Caco-2 (cell line): ENCODE measurements around the gene SLC16A3. TPM values are rescaled to one million over a fixed set of nuclear protein-coding genes. Genes with fewer than 3 reads are reported as not detected.

ENCODE experiments used
- BruUV-seq: library from RNA; stranded (reverse); fragments of 400-500 nt; replicated peaks from 2 replicates; lab custom pipeline; 2021; lab: Mats Ljungman, UMichigan
- CTCF ChIA-PET: fragments of 300-600 bp; sonication (Branson Sonifier 250); formaldehyde crosslinking; loops from one replicate; lab custom pipeline; 2022; ENCODE audit warnings: antibody characterized with exemption; lab: Charles Lee
- POLR2A ChIA-PET: fragments of 300-600 bp; sonication (Branson Sonifier 250); formaldehyde crosslinking; loops from one replicate; lab custom pipeline; 2022; ENCODE audit warnings: antibody characterized with exemption; lab: Charles Lee
- DNase-seq, 2 experiments: peaks; one replicate each; pipeline versions ENCODE4 v3.0.0 to v3.0.0-alpha.2; 2020 to 2022
- H3K27me3 ChIP-seq: replicated peaks from 2 replicates; pipeline ENCODE4 v1.6.0; 2011; ENCODE audit warnings: low read length; ENCODE audit not compliant: control insufficient read depth, insufficient read depth
- H3K36me3 ChIP-seq: 2 replicates; pipeline ENCODE4 v1.5.1; 2011; ENCODE audit warnings: low read length; ENCODE audit not compliant: control insufficient read depth, insufficient read depth
- H3K4me1 ChIP-seq: fragments of 250-450 bp; sonication (Bioruptor Pico); 2 replicates; pipeline ENCODE4 v1.5.1; 2020; ENCODE audit warnings: mild to moderate bottlenecking
- H3K4me3 ChIP-seq: 2 replicates; pipeline ENCODE4 v1.5.1; 2011; ENCODE audit warnings: low read depth, mild to moderate bottlenecking, control low read depth, low read length
- H3K9me3 ChIP-seq: fragments of 250-450 bp; sonication (Bioruptor Pico); 2 replicates; pipeline ENCODE4 v1.5.1; 2020; ENCODE audit warnings: mild to moderate bottlenecking, moderate library complexity
- H3K27ac Mint-ChIP-seq: one replicate; pipeline ENCODE4 v1.8.0; 2022; ENCODE audit warnings: mixed read lengths; ENCODE audit not compliant: unreplicated experiment
- H3K27me3 Mint-ChIP-seq: one replicate; pipeline ENCODE4 v1.8.0; 2022; ENCODE audit warnings: mixed read lengths; ENCODE audit not compliant: insufficient read depth, unreplicated experiment
- H3K36me3 Mint-ChIP-seq: one replicate; pipeline ENCODE4 v1.8.0; 2022; ENCODE audit warnings: mild to moderate bottlenecking, mixed read lengths; ENCODE audit not compliant: insufficient read depth, unreplicated experiment
- H3K4me1 Mint-ChIP-seq: one replicate; pipeline ENCODE4 v1.8.0; 2022; ENCODE audit warnings: low read depth, mixed read lengths; ENCODE audit not compliant: unreplicated experiment
- H3K4me3 Mint-ChIP-seq: one replicate; pipeline ENCODE4 v1.8.0; 2022; ENCODE audit warnings: mild to moderate bottlenecking, moderate library complexity, mixed read lengths; ENCODE audit not compliant: unreplicated experiment
- H3K9me3 Mint-ChIP-seq: one replicate; pipeline ENCODE4 v1.8.0; 2022; ENCODE audit warnings: mixed read lengths; ENCODE audit not compliant: unreplicated experiment
- intact Hi-C: fragments of 100-400 bp; cut with micrococcal nuclease; formaldehyde crosslinking; loops from one replicate; pipeline ENCODE4 v1.10.0; 2022; ENCODE audit not compliant: unreplicated experiment
- total RNA-seq: library from RNA; stranded (reverse); gene quantifications from 2 replicates; pipeline ENCODE4 v1.2.3, GENCODE V29; 2022
- TF ChIP-seq, protein P1 (sequence below), 2 experiments: fragments of 200-600 bp in 1 of 2; IDR thresholded peaks; 1 replicate in 1 of 2; 2 replicates in 1 of 2; pipeline versions ENCODE4 v1.5.1 to v1.8.0; 2011 to 2022; ENCODE audit warnings: antibody characterized with exemption in 1 of 2, control low read depth in 1 of 2, inconsistent platforms in 1 of 2, low read depth in 1 of 2, low read length in 1 of 2, mild to moderate bottlenecking in 1 of 2, moderate library complexity in 1 of 2; ENCODE audit not compliant: insufficient read depth in 1 of 2, severe bottlenecking in 1 of 2, unreplicated experiment in 1 of 2

The SLC16A3 gene
- total RNA-seq, 1 experiment from 2014 or later = 13.1 TPM

DNA sequence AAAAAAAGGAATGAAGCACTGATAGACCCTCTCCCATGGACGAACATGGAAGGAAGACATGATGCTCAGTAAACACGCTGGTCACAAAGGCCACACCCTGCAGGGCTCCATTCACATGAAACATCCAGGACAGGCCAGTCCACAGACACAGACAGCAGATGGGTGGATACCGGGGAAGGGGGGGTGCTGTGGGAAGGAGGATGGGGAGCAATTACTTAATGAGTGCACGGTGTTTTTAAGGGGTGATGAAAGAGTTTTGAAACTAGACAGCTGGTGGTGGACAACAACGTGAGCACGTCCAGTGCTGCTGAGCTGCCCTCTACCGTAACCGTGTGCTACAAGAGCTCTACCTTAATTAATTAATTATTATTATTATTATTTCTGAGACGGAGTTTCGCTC is 6.0 kb upstream of the SLC16A3 start:
- H3K27me3 ChIP-seq = no peaks in the 10 kb centered on the region
- no TSS peak for BruUV-seq
- H3K4me1 ChIP-seq = peaks cover 2% of the 10 kb centered on the region; the same call in 1 of the 2 replicates
- no peaks in the 10 kb centered on the region for H3K27me3 Mint-ChIP-seq
- ChIA-PET POLR2A (no interaction called here), CTCF (no interaction called here)
- no peaks in the 10 kb centered on the region for H3K9me3 ChIP-seq
- no peaks in the 10 kb centered on the region for H3K4me1 Mint-ChIP-seq
- no peak overlapping the region for H3K4me3 ChIP-seq
- H3K36me3 ChIP-seq = no peaks in the 10 kb centered on the region
- H3K27ac Mint-ChIP-seq = no peak overlapping the region
- DNase-seq = no peak
- no peaks in the 10 kb centered on the region for H3K9me3 Mint-ChIP-seq
- TF ChIP-seq, protein P1, sequence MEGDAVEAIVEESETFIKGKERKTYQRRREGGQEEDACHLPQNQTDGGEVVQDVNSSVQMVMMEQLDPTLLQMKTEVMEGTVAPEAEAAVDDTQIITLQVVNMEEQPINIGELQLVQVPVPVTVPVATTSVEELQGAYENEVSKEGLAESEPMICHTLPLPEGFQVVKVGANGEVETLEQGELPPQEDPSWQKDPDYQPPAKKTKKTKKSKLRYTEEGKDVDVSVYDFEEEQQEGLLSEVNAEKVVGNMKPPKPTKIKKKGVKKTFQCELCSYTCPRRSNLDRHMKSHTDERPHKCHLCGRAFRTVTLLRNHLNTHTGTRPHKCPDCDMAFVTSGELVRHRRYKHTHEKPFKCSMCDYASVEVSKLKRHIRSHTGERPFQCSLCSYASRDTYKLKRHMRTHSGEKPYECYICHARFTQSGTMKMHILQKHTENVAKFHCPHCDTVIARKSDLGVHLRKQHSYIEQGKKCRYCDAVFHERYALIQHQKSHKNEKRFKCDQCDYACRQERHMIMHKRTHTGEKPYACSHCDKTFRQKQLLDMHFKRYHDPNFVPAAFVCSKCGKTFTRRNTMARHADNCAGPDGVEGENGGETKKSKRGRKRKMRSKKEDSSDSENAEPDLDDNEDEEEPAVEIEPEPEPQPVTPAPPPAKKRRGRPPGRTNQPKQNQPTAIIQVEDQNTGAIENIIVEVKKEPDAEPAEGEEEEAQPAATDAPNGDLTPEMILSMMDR (IDR thresholded peaks at IDR 0.05; ENCODE audit: insufficient read depth in 1 of 2, low read depth in 1 of 2, low read length in 1 of 2, severe bottlenecking in 1 of 2, unreplicated experiment in 1 of 2) = no peak
- intact Hi-C loops = no loop called here
- H3K36me3 Mint-ChIP-seq = peaks cover 6% of the 10 kb centered on the region
- H3K4me3 Mint-ChIP-seq = no peak overlapping the region

DNA sequence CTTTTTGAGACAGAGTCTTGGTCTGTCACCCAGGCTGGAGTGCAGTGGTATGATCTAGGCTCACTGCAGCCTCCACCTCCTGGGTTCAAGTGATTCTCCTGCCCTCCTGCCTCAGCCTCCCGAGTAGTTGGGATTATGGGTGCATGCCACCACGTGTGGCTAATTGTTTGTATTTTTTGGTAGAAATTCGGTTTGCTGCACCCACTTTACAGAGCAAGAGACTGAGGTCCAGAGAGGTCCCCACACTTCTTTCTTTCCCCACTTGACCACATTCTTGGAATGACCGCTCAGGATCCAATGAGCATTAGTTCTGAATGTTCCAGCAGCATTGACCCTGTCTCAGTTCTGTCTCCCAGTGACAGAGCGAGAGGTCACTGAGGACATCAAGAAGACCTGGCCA is 5.3 kb upstream of the SLC16A3 start:
- Histone ChIP-seq H3K9me3 (no peaks in the 10 kb centered on the region), H3K4me1 (peaks cover 6% of the 10 kb centered on the region; the same call in 1 of the 2 replicates), H3K27me3 (no peaks in the 10 kb centered on the region), H3K36me3 (no peaks in the 10 kb centered on the region), H3K4me3 (no peak overlapping the region)
- no peaks in the 10 kb centered on the region for H3K4me1 Mint-ChIP-seq
- H3K4me3 Mint-ChIP-seq = no peak overlapping the region
- no peak overlapping the region for H3K27ac Mint-ChIP-seq
- H3K36me3 Mint-ChIP-seq = peaks cover 6% of the 10 kb centered on the region
- intact Hi-C loops = no loop called here
- H3K9me3 Mint-ChIP-seq = no peaks in the 10 kb centered on the region
- CTCF ChIA-PET = no interaction called here
- H3K27me3 Mint-ChIP-seq = no peaks in the 10 kb centered on the region
- POLR2A ChIA-PET = no interaction called here
- DNase-seq = no peak
- BruUV-seq = no TSS peak
- TF ChIP-seq, protein P1 (IDR thresholded peaks at IDR 0.05; ENCODE audit: insufficient read depth in 1 of 2, low read depth in 1 of 2, low read length in 1 of 2, severe bottlenecking in 1 of 2, unreplicated experiment in 1 of 2) = no peak

DNA sequence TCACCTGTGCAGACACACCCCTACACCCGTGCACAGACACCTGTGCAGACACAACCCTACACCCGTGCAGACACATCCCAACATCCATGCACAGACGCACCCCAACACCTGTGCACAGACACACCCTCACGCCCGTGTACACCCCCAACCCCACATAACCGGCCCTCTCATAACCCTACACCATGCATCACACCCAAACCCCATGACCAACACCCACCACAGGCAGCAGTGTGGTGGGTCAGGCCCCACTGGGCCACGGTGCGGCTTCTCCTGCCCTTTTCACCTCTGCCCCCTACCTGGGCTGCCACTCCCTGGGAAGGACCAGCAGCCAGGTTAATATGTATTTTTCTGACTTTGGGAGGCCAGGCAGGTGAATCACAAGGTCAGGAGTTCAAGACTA is 4.2 kb upstream of the SLC16A3 start:
- H3K4me1 ChIP-seq = peaks cover 12% of the 10 kb centered on the region; the same call in 1 of the 2 replicates
- BruUV-seq = no TSS peak
- no peaks in the 10 kb centered on the region for H3K36me3 ChIP-seq
- H3K36me3 Mint-ChIP-seq = peaks cover 9% of the 10 kb centered on the region
- H3K4me3 Mint-ChIP-seq = no peak overlapping the region
- no peaks in the 10 kb centered on the region for H3K9me3 ChIP-seq
- ChIA-PET CTCF (no interaction called here), POLR2A (no interaction called here)
- no peaks in the 10 kb centered on the region for H3K9me3 Mint-ChIP-seq
- no peak overlapping the region for H3K4me3 ChIP-seq
- H3K4me1 Mint-ChIP-seq = no peaks in the 10 kb centered on the region
- no peaks in the 10 kb centered on the region for H3K27me3 ChIP-seq
- intact Hi-C loops = no loop called here
- no peaks in the 10 kb centered on the region for H3K27me3 Mint-ChIP-seq
- DNase-seq = no peak
- H3K27ac Mint-ChIP-seq = no peak overlapping the region
- TF ChIP-seq, protein P1 (IDR thresholded peaks at IDR 0.05; ENCODE audit: insufficient read depth in 1 of 2, low read depth in 1 of 2, low read length in 1 of 2, severe bottlenecking in 1 of 2, unreplicated experiment in 1 of 2) = no peak
